ENCODE measurements around the gene PRSS1.
"Not testable (repeated sequence)": the region's sequence is repeated elsewhere in the genome, so short reads cannot be mapped to it uniquely, and the experiment has no call there.

PRSS1 gene

DNA sequence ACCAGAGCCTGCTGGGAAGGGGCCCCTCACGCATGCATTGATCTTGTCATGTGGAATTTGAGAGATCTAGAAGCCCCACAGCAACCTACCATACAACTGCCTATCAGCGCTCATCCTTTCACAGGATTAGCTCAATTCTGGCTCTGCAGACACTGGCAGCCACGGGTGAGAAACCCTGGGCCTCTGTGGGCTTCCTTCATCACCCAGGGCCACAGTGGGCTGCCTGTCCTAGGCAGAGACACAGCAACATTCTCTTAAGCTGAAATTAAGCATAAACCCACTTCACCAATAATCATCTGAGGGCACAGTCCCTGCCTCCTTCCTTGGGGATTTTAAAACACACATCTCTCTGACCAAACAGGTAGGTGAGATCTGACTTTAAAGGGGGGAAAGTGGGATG, 18.2 kb downstream of the PRSS1 start:
- no peak for DNase-seq (ENCODE audit: low read depth in 1 of 2, low spot score in 1 of 2)
- Histone ChIP-seq H3K27ac (replicated peaks) (no peak overlapping the region), H3K27me3 (ENCODE audit: insufficient read depth, poor library complexity, severe bottlenecking) (no peaks in the 10 kb centered on the region), H3K4me3 (replicated peaks; ENCODE audit: insufficient read depth, low read length) (no peak overlapping the region)
- TF ChIP-seq CTCF (IDR thresholded peaks at IDR 0.05; ENCODE audit: insufficient read depth, low read length) (no peak), SPI1 (IDR thresholded peaks at IDR 0.05; ENCODE audit: borderline replicate concordance, low read depth) (no peak)

- TF ChIP-seq POLR2AphosphoS5 (IDR thresholded peaks at IDR 0.05; ENCODE audit: low read depth) (no peak), SPI1 (IDR thresholded peaks at IDR 0.05; ENCODE audit: borderline replicate concordance, low read depth) (no peak), GABPA (IDR thresholded peaks at IDR 0.05; ENCODE audit: low read depth) (no peak)
- TF ChIP-seq, protein P1, sequence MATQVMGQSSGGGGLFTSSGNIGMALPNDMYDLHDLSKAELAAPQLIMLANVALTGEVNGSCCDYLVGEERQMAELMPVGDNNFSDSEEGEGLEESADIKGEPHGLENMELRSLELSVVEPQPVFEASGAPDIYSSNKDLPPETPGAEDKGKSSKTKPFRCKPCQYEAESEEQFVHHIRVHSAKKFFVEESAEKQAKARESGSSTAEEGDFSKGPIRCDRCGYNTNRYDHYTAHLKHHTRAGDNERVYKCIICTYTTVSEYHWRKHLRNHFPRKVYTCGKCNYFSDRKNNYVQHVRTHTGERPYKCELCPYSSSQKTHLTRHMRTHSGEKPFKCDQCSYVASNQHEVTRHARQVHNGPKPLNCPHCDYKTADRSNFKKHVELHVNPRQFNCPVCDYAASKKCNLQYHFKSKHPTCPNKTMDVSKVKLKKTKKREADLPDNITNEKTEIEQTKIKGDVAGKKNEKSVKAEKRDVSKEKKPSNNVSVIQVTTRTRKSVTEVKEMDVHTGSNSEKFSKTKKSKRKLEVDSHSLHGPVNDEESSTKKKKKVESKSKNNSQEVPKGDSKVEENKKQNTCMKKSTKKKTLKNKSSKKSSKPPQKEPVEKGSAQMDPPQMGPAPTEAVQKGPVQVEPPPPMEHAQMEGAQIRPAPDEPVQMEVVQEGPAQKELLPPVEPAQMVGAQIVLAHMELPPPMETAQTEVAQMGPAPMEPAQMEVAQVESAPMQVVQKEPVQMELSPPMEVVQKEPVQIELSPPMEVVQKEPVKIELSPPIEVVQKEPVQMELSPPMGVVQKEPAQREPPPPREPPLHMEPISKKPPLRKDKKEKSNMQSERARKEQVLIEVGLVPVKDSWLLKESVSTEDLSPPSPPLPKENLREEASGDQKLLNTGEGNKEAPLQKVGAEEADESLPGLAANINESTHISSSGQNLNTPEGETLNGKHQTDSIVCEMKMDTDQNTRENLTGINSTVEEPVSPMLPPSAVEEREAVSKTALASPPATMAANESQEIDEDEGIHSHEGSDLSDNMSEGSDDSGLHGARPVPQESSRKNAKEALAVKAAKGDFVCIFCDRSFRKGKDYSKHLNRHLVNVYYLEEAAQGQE (IDR thresholded peaks at IDR 0.05; ENCODE audit: insufficient replicate concordance, low read depth) = no peak
- H3K27me3 ChIP-seq (ENCODE audit: insufficient read depth, poor library complexity, severe bottlenecking) = no peaks in the 10 kb centered on the region
- DNase-seq (ENCODE audit: low read depth in 1 of 2, low spot score in 1 of 2) = no peak
- no peak overlapping the region for H3K27ac ChIP-seq (replicated peaks)
- no peak overlapping the region for H3K4me3 ChIP-seq (replicated peaks; ENCODE audit: insufficient read depth, low read length)
Observed at GRCh38 chr7:142767861-142768260, 18.6 kb downstream of the PRSS1 start.

DNA sequence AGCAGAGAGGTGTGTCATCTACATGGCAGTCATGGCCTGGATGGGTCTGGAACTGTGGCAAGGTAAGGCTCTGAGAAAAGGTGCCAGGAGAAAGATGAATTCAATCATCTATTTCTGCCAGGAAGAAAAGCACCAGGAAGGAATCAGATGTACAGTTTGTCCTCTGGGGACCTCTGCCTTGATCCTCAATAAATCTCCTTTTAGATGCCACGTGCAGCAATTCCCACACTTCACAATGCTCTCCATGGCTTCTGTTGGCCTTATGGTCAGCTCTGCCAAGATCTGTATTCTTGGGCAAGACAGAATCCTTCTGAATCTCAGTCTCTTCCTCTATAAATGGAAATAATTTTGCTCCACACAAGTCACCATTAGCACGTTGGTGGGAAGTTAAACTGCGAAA, 19.6 kb downstream of the PRSS1 start:
- not testable (repeated sequence) for H3K27ac ChIP-seq (replicated peaks); H3K27me3 ChIP-seq (ENCODE audit: insufficient read depth, poor library complexity, severe bottlenecking); DNase-seq (ENCODE audit: low read depth in 1 of 2, low spot score in 1 of 2); H3K4me3 ChIP-seq (replicated peaks; ENCODE audit: insufficient read depth, low read length)

- DNase-seq (ENCODE audit: low read depth in 1 of 2, low spot score in 1 of 2) = no peak
Observed at GRCh38 chr7:142770661-142771352, 21.5 kb downstream of the PRSS1 start, which contains the start of gene PRSS2. TSS of gene PRSS2 (plus strand) at chr7:142770970. CDS start at chr7:142770983, 13 bp downstream.

More at GRCh38 chr7:142770661-142771352, 21.5 kb downstream of the PRSS1 start, which contains the start of gene PRSS2:
- Histone ChIP-seq H3K27me3 (ENCODE audit: insufficient read depth, poor library complexity, severe bottlenecking) (no peaks in the 10 kb centered on the region), H3K27ac (replicated peaks) (no peak within 1 kb of the TSS), H3K4me3 (replicated peaks; ENCODE audit: insufficient read depth, low read length) (no peak within 1 kb of the TSS)
- TF ChIP-seq GABPA (IDR thresholded peaks at IDR 0.05; ENCODE audit: low read depth) = no peak
- no peak for TF ChIP-seq POLR2AphosphoS5 (IDR thresholded peaks at IDR 0.05; ENCODE audit: low read depth)
- TF ChIP-seq, protein P1 (IDR thresholded peaks at IDR 0.05; ENCODE audit: insufficient replicate concordance, low read depth) = no peak
- no peak for TF ChIP-seq CTCF (IDR thresholded peaks at IDR 0.05; ENCODE audit: insufficient read depth, low read length)
- no peak for TF ChIP-seq SPI1 (IDR thresholded peaks at IDR 0.05; ENCODE audit: borderline replicate concordance, low read depth)

Measured in HL-60 (cell line).